GM12878 (cell line): ENCODE measurements around the gene MEIS2. TPM values are rescaled to one million over a fixed set of nuclear protein-coding genes. Genes with fewer than 3 reads are reported as not detected.

Experiments used
- ATAC-seq: fragments of 200-7000 bp; cut with Tn5 transposase; 3 replicates; pipeline ENCODE4 v1.9.1; 2020; ENCODE audit warnings: mild to moderate bottlenecking, moderate library complexity
- BruUV-seq: library from RNA; stranded (reverse); fragments of 400-500 nt; replicated peaks from 2 replicates; lab custom pipeline; 2021; lab: Mats Ljungman, UMichigan
- CTCF ChIA-PET: fragments of 300-600 bp; sonication (Branson Sonifier 250); formaldehyde crosslinking; extraction: SDS; loops from one replicate; lab custom pipeline; 2021; ENCODE audit warnings: inconsistent platforms; lab: Yijun Ruan, JAX
- POLR2A ChIA-PET: fragments of 350-600 bp; formaldehyde crosslinking; extraction: SDS; loops from one replicate; lab custom pipeline; 2021; ENCODE audit warnings: inconsistent platforms; lab: Charles Lee
- RAD21 ChIA-PET: fragments of 300-600 bp; sonication (Branson Sonifier 250); formaldehyde crosslinking; loops from one replicate; lab custom pipeline; 2023; ENCODE audit warnings: antibody characterized with exemption; ENCODE audit not compliant: unreplicated experiment; lab: Charles Lee
- SMC1A ChIA-PET: fragments of 300-600 bp; sonication (Branson Sonifier 250); formaldehyde crosslinking; loops from one replicate; lab custom pipeline; 2023; ENCODE audit not compliant: unreplicated experiment, uncharacterized antibody; lab: Charles Lee
- DNase-seq: peaks from one replicate; pipeline ENCODE4 v3.0.0-alpha.2; 2011; ENCODE audit warnings: low read depth, low spot score
- FAIRE-seq: peaks from 3 replicates; lab custom pipeline; 2011; peaks lifted over from hg19 to GRCh38; lab: Jason Lieb, UNC
- H2AFZ ChIP-seq: 2 replicates; pipeline ENCODE4 v1.6.0; 2011; ENCODE audit warnings: low read depth, low read length, control low read depth; ENCODE audit not compliant: control insufficient read depth
- H3K27ac ChIP-seq: 2 replicates; pipeline ENCODE4 v1.5.1; 2011; ENCODE audit warnings: control low read depth; ENCODE audit not compliant: control insufficient read depth, insufficient read depth
- H3K27me3 ChIP-seq, 2 experiments: replicated peaks in 1 of 2; 2 replicates each; pipeline versions ENCODE4 v1.6.0 to v1.6.1; 2011; ENCODE audit warnings: low read length in 1 of 2; ENCODE audit not compliant: control insufficient read depth in 2 of 2, insufficient read depth in 2 of 2
- H3K36me3 ChIP-seq, 2 experiments: 2 replicates each; pipeline ENCODE4 v1.5.1; 2011; ENCODE audit warnings: low read length in 1 of 2; ENCODE audit not compliant: control insufficient read depth in 2 of 2, insufficient read depth in 2 of 2
- H3K4me1 ChIP-seq: 2 replicates; pipeline ENCODE4 v1.6.1; 2011; ENCODE audit warnings: mild to moderate bottlenecking, low read length, moderate library complexity, mixed read lengths; ENCODE audit not compliant: control insufficient read depth, insufficient read depth
- H3K4me2 ChIP-seq: 2 replicates; pipeline ENCODE4 v1.6.0; 2011; ENCODE audit warnings: control low read depth; ENCODE audit not compliant: control insufficient read depth, insufficient read depth
- H3K4me3 ChIP-seq: fragments of 200-600 bp; sonication (generic); 2 replicates; pipeline ENCODE4 v1.5.1; 2016
- H3K79me2 ChIP-seq: 2 replicates; pipeline ENCODE4 v1.6.0; 2011; ENCODE audit warnings: low read length; ENCODE audit not compliant: control insufficient read depth, insufficient read depth
- H3K9ac ChIP-seq: 2 replicates; pipeline ENCODE4 v1.8.0; 2011; ENCODE audit warnings: low read length, control low read depth, mixed read lengths; ENCODE audit not compliant: control insufficient read depth, insufficient read depth
- H3K9me3 ChIP-seq: replicated peaks from 3 replicates; pipeline ENCODE4 v1.5.1; 2011; ENCODE audit warnings: mild to moderate bottlenecking, low read length; ENCODE audit not compliant: control insufficient read depth, insufficient read depth
- H4K20me1 ChIP-seq: 2 replicates; pipeline ENCODE4 v1.6.0; 2011; ENCODE audit not compliant: control insufficient read depth, insufficient read depth
- CREB1 ChIP-seq: IDR thresholded peaks from 2 replicates; pipeline ENCODE4 v1.6.1; 2012; ENCODE audit warnings: low read depth, mild to moderate bottlenecking, inconsistent platforms
- EED ChIP-seq: sonication (generic); IDR thresholded peaks from 2 replicates; pipeline ENCODE4 v1.6.1; 2016; ENCODE audit warnings: antibody characterized with exemption, low read depth
- LARP7 ChIP-seq: fragments of 450-650 bp; IDR thresholded peaks from 2 replicates; pipeline ENCODE4 v1.6.1; 2017; ENCODE audit warnings: mild to moderate bottlenecking
- MTA2 ChIP-seq: fragments of 450-650 bp; IDR thresholded peaks from 2 replicates; pipeline ENCODE4 v1.6.1; 2016; ENCODE audit warnings: low read depth, mild to moderate bottlenecking, moderate library complexity
- PAX8 ChIP-seq: fragments of 450-650 bp; IDR thresholded peaks from 2 replicates; pipeline ENCODE4 v1.6.1; 2017; ENCODE audit warnings: mild to moderate bottlenecking, moderate library complexity
- STAT3 ChIP-seq: IDR thresholded peaks from 2 replicates; pipeline ENCODE4 v1.6.1; 2011; ENCODE audit warnings: low read depth, low read length, improper control_type of control experiment
- WGBS: methylation state at CpG from one replicate; pipeline ENCODE4 v1.1.6; 2016; ENCODE audit warnings: low lambda C conversion rate; ENCODE audit not compliant: insufficient replicate concordance, insufficient coverage; ENCODE audit errors: missing lambda C conversion rate; 5-methylcytosine and 5-hydroxymethylcytosine counted together
- in situ Hi-C: fragments of 300-500 bp; cut with MboI; formaldehyde crosslinking; loops from 9 replicates; pipeline ENCODE4 v1.14.3; 2018; ENCODE audit warnings: mixed read lengths
- intact Hi-C: fragments of 100-400 bp; cut with micrococcal nuclease; formaldehyde crosslinking; loops from one replicate; pipeline ENCODE4 v1.14.2; 2022; ENCODE audit not compliant: unreplicated experiment
- polyA plus RNA-seq, 11 experiments: library from polyadenylated mRNA; depleted of rRNA in 4 of 11; unstranded in 6 of 11; stranded (reverse) in 5 of 11; fragments of >200 nt; fragmentation: Nextera tagmentation in 4 of 11; fragmentation: Illumina TruSeq in 1 of 11; extraction: Ambion mirVana in 4 of 11; extraction: Trizol in 1 of 11; gene quantifications; 1 replicate in 1 of 11; 2 replicates in 10 of 11; pipeline versions ENCODE4 v1.2.1 to v1.2.3, GENCODE V29; 2011 to 2016; ENCODE audit warnings: inconsistent platforms in 2 of 11, missing spikeins in 2 of 11, low read depth in 1 of 11
- total RNA-seq, 4 experiments: library from RNA; depleted of rRNA in 3 of 4; stranded (reverse); fragments of >200 nt in 3 of 4; fragmentation: Illumina TruSeq in 1 of 4; extraction: Trizol in 1 of 4; gene quantifications; 2 replicates each; pipeline versions ENCODE4 v1.2.1 to v1.2.3, GENCODE V29; 2013 to 2021
- TF ChIP-seq, protein P1 (sequence below): fragments of 450-650 bp; IDR thresholded peaks from 2 replicates; pipeline ENCODE4 v1.6.1; 2016; ENCODE audit warnings: mild to moderate bottlenecking

Gene MEIS2
- total and polyA plus RNA-seq, 10 of the 15 experiments (the other 5 are each of a cell fraction or from before 2014, with no cell fraction given): 9.2 to 54.0 (median 20.4) TPM

DNA sequence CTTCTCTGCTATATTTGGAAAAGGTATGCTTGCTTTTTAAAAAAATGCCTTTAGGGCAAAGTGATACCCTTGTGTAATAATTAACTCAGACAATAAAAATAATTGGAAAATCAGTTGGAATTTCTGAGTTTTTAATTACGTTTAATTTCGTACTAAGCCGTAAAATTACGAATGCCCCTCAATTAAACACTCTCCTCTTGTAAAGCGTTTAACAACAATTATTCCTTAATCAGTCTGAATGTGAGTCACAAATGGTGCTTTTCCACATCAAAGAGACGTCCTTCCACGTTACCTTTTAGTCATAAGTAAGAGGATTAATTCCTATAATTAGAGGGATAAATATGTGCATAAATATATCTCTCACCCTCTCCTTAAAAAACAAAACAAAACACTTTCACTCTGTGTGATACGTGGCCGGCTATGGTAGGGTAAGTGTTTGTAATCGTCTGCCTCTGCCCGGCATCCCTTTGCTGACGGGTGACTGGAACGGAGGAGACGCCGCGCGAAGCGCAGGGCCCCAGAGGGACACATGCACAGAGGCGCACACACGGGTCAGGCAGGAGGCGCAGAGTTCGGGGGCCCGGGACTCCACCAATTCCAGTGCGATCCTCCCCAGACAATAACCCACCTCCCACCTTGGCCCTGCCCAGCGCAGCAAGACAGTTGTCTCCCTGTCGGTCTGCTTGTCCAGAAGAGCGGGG, 9.7 kb upstream of the MEIS2 start:
- Histone ChIP-seq H3K27ac (no peak overlapping the region), H3K4me3 (peak overlapping the region; percentile 21; the same call in 1 of the 2 replicates), H4K20me1 (no peaks in the 10 kb centered on the region), H3K9ac (no peak overlapping the region), H3K4me1 (no peaks in the 10 kb centered on the region; the same call in 1 of the 2 replicates), H3K79me2 (no peaks in the 10 kb centered on the region), H3K9me3 (no peaks in the 10 kb centered on the region), H2AFZ (no peak overlapping the region), H3K36me3 (no peaks in the 10 kb centered on the region), H3K4me2 (peak overlapping the region; percentile 73; the same call in 1 of the 2 replicates), H3K27me3 (peaks cover 3 to 25% of the 10 kb centered on the region in 2 experiments)
- WGBS: 28% methylated on average over 27 of the region's 27 CpGs
- POLR2A ChIA-PET: no interaction called here
- SMC1A ChIA-PET: interaction anchor here (1.9 to 12.8 kb wide), 2 partner anchors 14 to 229 kb away, joined by 5 to 130 read pairs; no protein-coding TSS in a partner anchor
- RAD21 ChIA-PET: interaction anchor here (0.9 to 1.3 kb wide), 2 partner anchors 231 to 782 kb away, joined by 3 to 5 read pairs; no protein-coding TSS in a partner anchor
- CTCF ChIA-PET: interaction anchor here (0.6 to 1.8 kb wide), 8 partner anchors 20 to 1357 kb away, joined by 3 to 13 read pairs (median 4); no protein-coding TSS in a partner anchor
- no TSS peak for BruUV-seq
- TF ChIP-seq CREB1 (no peak), EED (peak; percentile 14; the same call in 1 of the 2 replicates)
- ATAC-seq (peak; percentile 43), FAIRE-seq (no peak), DNase-seq (no peak)
- intact Hi-C loops (loop anchor here (10.0 kb wide), 1 partner anchor 1585 kb away; no protein-coding TSS in a partner anchor), in situ Hi-C loops (loop anchor here (10.0 kb wide), 1 partner anchor 615 kb away; no protein-coding TSS in a partner anchor)

DNA sequence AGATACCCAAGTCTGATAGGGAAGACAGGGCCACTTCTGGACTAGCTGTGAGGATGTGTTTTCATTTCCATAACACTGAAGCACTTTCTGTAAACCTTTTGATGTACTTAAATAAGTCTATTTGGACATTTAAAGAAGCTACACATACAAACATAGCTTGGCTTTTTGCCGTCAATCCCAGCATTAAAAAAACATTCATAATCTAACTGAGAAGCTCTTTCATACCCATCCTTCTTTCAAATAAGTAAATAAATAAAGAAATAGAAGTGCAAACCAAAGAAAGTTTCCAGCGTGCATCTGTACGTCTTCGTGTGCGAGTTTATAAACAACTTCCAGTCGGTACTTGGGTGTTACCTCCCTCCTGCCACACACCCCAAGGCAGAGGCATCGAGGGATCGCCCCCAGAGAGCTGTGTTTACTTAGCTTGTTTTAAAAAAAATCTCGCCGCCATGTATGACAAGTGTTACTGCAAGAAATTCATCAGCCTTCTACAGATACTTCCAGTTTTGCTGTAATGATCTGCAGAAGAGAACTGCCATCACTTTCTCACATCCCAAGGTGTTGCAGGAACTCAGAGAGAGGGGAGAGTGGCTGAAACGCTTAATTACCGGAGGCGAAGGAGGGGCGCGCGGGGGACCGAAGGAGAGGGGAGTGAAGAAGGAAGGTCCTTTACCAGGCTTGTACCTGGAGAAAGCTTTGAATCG, 9.0 kb upstream of the MEIS2 start:
- Histone ChIP-seq H2AFZ (no peak overlapping the region), H3K27me3 (peaks cover 3 to 26% of the 10 kb centered on the region in 2 experiments), H4K20me1 (no peaks in the 10 kb centered on the region), H3K4me3 (no peak overlapping the region), H3K79me2 (no peaks in the 10 kb centered on the region), H3K9ac (no peak overlapping the region), H3K9me3 (no peaks in the 10 kb centered on the region), H3K4me2 (no peak overlapping the region), H3K4me1 (no peaks in the 10 kb centered on the region; the same call in 1 of the 2 replicates), H3K36me3 (no peaks in the 10 kb centered on the region), H3K27ac (no peak overlapping the region)
- POLR2A ChIA-PET: interaction anchor here (0.6 kb wide), 1 partner anchor 520 kb away, joined by 3 read pairs; no protein-coding TSS in a partner anchor
- no peak for TF ChIP-seq PAX8
- TF ChIP-seq, protein P1, sequence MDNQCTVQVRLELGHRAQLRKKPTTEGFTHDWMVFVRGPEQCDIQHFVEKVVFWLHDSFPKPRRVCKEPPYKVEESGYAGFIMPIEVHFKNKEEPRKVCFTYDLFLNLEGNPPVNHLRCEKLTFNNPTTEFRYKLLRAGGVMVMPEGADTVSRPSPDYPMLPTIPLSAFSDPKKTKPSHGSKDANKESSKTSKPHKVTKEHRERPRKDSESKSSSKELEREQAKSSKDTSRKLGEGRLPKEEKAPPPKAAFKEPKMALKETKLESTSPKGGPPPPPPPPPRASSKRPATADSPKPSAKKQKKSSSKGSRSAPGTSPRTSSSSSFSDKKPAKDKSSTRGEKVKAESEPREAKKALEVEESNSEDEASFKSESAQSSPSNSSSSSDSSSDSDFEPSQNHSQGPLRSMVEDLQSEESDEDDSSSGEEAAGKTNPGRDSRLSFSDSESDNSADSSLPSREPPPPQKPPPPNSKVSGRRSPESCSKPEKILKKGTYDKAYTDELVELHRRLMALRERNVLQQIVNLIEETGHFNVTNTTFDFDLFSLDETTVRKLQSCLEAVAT: no peak
- TF ChIP-seq STAT3: no peak
- TF ChIP-seq MTA2: no peak
- no peak for TF ChIP-seq LARP7
- FAIRE-seq (no peak), DNase-seq (no peak), ATAC-seq (no peak)
- RAD21 ChIA-PET: interaction anchor here (0.7 to 1.4 kb wide), 6 partner anchors 213 to 783 kb away, joined by 3 to 7 read pairs (median 4); no protein-coding TSS in a partner anchor
- no TSS peak for BruUV-seq
- SMC1A ChIA-PET: interaction anchor here (0.9 to 12.8 kb wide), 5 partner anchors 15 to 772 kb away, joined by 3 to 130 read pairs (median 4); no protein-coding TSS in a partner anchor
- intact Hi-C loops: loop anchor here (10.0 kb wide), 1 partner anchor 1585 kb away; no protein-coding TSS in a partner anchor
- WGBS: 27% methylated on average over 18 of the region's 18 CpGs
- in situ Hi-C loops: loop anchor here (10.0 kb wide), 1 partner anchor 615 kb away; no protein-coding TSS in a partner anchor
- CTCF ChIA-PET: interaction anchor here (0.6 to 1.8 kb wide), 11 partner anchors 12 to 1356 kb away, joined by 3 to 13 read pairs (median 3); no protein-coding TSS in a partner anchor
